Muscle of leg (tissue), 11 donors: ENCODE measurements around the gene MVD. TPM values are rescaled to one million over a fixed set of nuclear protein-coding genes. Genes with fewer than 3 reads are reported as not detected.
A peak's percentile ranks its signal among the peaks of the same experiment; 100 is the strongest.

ENCODE experiments used
- DNase-seq: peaks from one replicate; pipeline ENCODE4 v3.0.0; 2013
- H3K27ac ChIP-seq: one replicate; pipeline ENCODE4 v1.5.1; 2013; ENCODE audit warnings: mild to moderate bottlenecking, low read length, control low read depth
- H3K27me3 ChIP-seq: one replicate; pipeline ENCODE4 v1.6.1; 2013; ENCODE audit warnings: low read length; ENCODE audit not compliant: control insufficient read depth, insufficient read depth
- H3K36me3 ChIP-seq: one replicate; pipeline ENCODE4 v1.6.1; 2013; ENCODE audit warnings: low read length; ENCODE audit not compliant: control insufficient read depth, insufficient read depth
- H3K4me1 ChIP-seq: one replicate; pipeline ENCODE4 v1.6.1; 2013; ENCODE audit warnings: low read length; ENCODE audit not compliant: control insufficient read depth, insufficient read depth
- H3K4me3 ChIP-seq: one replicate; pipeline ENCODE4 v1.5.1; 2013; ENCODE audit warnings: low read length, control low read depth
- H3K9me3 ChIP-seq: replicated peaks from 2 replicates; pipeline ENCODE4 v1.6.1; 2013; ENCODE audit warnings: low read depth, low read length; ENCODE audit not compliant: control insufficient read depth
- WGBS: methylation state at CpG from one replicate; pipeline ENCODE4 v1.1.5; 2013; ENCODE audit warnings: missing lambda C conversion rate; ENCODE audit not compliant: insufficient coverage; 5-methylcytosine and 5-hydroxymethylcytosine counted together
- polyA plus RNA-seq, 8 donors: library from polyadenylated mRNA; unstranded; fragments of 120-200 nt; gene quantifications; one replicate each; pipeline versions ENCODE4 v1.2.1 to v1.2.3, GENCODE V29; 2013; ENCODE audit warnings: inconsistent platforms in 1 of 8, low replicate concordance in 1 of 8; ENCODE audit not compliant: insufficient read length in 8 of 8, insufficient read depth in 1 of 8
- total RNA-seq: library from RNA; stranded (reverse); fragments of 120-200 nt; gene quantifications from one replicate; pipeline ENCODE4 v1.2.4, GENCODE V29; 2013

The MVD gene
- total and polyA plus RNA-seq, 9 donors: 26.9 to 45.2 (median 34.3) TPM

GRCh38 chr16:88691129-88691813 is 28.4 kb upstream of the MVD start:
- Histone ChIP-seq H3K36me3 (peaks cover 10% of the 10 kb centered on the region), H3K4me1 (peaks cover 39% of the 10 kb centered on the region), H3K27me3 (peaks cover 21% of the 10 kb centered on the region), H3K9me3 (no peaks in the 10 kb centered on the region), H3K27ac (no peak overlapping the region), H3K4me3 (no peak overlapping the region)
- 81% methylated on average over 32 of the region's 33 CpGs for WGBS
- DNase-seq: no peak

DNA sequence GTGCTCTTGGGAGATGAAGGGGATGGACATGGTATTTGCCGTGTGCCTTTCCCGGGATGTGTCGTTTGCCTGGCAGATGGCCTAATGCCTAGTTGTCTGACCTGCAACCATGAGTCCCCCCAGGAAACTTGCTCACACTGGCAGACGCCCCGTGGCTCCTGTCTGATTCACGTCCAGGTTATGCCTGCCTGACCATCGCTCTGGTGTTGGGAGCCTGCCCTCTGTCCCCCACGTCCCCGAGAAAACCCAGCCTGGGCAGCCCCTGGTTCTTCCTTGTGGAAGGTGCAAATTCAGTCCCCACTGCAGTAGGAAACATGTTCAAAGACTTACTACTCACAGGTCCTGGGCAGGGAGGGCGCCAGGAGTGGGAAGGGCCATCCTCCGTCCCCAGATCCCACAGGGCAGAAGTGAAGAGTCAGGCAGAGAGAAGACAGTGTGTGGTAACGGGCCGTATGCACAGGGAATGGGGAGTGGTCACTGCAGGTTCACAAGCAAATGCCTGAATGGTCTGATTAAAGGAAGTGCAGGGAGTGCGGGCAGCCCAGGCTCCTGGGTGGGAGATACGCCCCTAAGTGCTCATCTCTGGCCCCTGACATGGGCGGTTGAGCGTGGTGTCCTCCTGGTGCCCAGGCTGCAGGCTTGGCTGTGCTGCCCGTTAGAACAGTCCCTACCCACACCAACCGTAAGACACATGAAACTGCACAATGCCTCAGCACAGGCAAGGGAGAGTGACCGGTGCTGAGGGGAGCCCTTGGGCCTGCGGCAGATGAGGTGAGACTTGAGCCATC is 27.6 kb upstream of the MVD start:
- no peak overlapping the region for H3K27ac ChIP-seq
- no peak for DNase-seq
- peaks cover 4% of the 10 kb centered on the region for H3K36me3 ChIP-seq
- no peak overlapping the region for H3K4me3 ChIP-seq
- 76% methylated on average over 20 of the region's 21 CpGs for WGBS
- peaks cover 28% of the 10 kb centered on the region for H3K27me3 ChIP-seq
- H3K9me3 ChIP-seq: no peaks in the 10 kb centered on the region
- peaks cover 38% of the 10 kb centered on the region for H3K4me1 ChIP-seq

DNA sequence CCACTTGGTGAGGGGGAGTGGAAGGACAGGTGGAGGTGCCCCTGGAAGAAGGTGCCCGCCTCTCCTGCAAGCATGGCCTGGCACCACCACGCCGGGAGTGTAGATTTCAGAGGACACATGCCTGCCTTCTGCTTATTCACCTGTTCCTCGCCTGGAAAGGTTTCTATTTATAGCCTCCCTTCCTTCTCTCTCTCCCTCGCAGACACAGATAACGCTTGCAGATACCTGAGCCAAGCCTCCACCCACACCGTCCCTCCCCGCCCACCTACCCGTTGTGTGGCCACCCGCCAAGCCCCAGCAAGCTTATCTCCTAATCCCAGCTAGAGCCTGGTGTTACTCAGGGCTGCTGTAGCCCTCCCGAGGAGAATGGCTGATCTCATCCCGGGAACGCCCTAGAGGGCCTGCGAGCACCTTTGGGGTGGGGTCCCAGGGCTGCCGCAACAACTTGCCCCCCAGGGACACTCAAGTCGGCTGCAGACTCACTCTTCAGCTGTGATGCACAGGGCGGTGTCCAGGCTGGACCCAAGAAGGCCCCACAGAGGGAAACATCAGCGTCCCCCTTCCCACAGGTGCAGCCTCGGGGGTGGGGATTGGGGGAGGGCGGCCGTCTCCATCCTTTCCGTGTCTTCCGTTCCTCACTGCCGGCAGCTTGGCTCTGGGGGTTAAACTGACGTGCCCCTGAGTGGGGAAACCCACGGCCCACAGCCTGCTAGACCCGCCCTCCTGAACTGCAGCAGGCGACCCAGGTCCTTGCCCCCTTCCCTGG is 25.3 kb upstream of the MVD start:
- H3K36me3 ChIP-seq: no peaks in the 10 kb centered on the region
- peaks cover 33% of the 10 kb centered on the region for H3K4me1 ChIP-seq
- peaks cover 49% of the 10 kb centered on the region for H3K27me3 ChIP-seq
- no peaks in the 10 kb centered on the region for H3K9me3 ChIP-seq
- DNase-seq: peak; percentile 44
- no peak overlapping the region for H3K4me3 ChIP-seq
- WGBS: 33% methylated on average over 22 of the region's 28 CpGs
- peak overlapping the region; percentile 65 for H3K27ac ChIP-seq

GRCh38 chr16:88687676-88688012 is 24.8 kb upstream of the MVD start:
- Histone ChIP-seq H3K36me3 (no peaks in the 10 kb centered on the region), H3K4me3 (no peak overlapping the region), H3K27me3 (peaks cover 49% of the 10 kb centered on the region), H3K4me1 (peaks cover 33% of the 10 kb centered on the region), H3K9me3 (no peaks in the 10 kb centered on the region), H3K27ac (peak overlapping the region; percentile 65)
- WGBS: no CpG with 5 or more reads among the region's 3 CpGs
- no peak for DNase-seq

DNA sequence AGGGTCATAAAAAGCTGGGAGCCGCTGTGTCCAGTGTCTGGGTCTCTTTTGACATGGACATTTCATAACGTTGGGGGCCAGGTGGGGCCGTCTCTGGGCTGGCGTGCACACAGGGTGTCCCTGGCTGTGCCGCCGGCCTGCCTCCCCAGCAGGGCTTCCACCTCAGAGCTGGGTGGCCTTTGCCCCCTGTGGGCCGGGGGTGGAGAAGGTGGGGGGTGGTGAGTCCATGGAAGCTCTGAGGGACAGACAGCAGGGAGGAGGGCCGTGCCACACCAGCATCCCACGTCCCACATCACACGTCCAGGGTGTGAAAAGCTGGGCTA is 24.3 kb upstream of the MVD start:
- H3K4me1 ChIP-seq: peaks cover 33% of the 10 kb centered on the region
- H3K4me3 ChIP-seq: no peak overlapping the region
- peaks cover 50% of the 10 kb centered on the region for H3K27me3 ChIP-seq
- H3K27ac ChIP-seq: peak overlapping the region; percentile 71
- H3K9me3 ChIP-seq: no peaks in the 10 kb centered on the region
- no peaks in the 10 kb centered on the region for H3K36me3 ChIP-seq
- no peak for DNase-seq
- 46% methylated on average over 4 of the region's 10 CpGs for WGBS

- no peaks in the 10 kb centered on the region for H3K36me3 ChIP-seq
- peak within 1 kb of the TSS; percentile 44 for H3K4me3 ChIP-seq
- 2% methylated on average over 65 of the region's 65 CpGs for WGBS
- H3K27ac ChIP-seq: peak within 1 kb of the TSS; percentile 71
- H3K9me3 ChIP-seq: no peaks in the 10 kb centered on the region
- peaks cover 35% of the 10 kb centered on the region for H3K4me1 ChIP-seq
- H3K27me3 ChIP-seq: peaks cover 55% of the 10 kb centered on the region
- DNase-seq: peak; percentile 81
Observed at GRCh38 chr16:88686439-88687253, 23.8 kb upstream of the MVD start, which contains the start of gene SNAI3. TSS of gene SNAI3 (minus strand) at chr16:88686507. CDS start at chr16:88686406, 101 bp downstream.

GRCh38 chr16:88686062-88686438 is 23.2 kb upstream of the MVD start:
- peak overlapping the region; percentile 44 for H3K4me3 ChIP-seq
- no peaks in the 10 kb centered on the region for H3K36me3 ChIP-seq
- H3K27me3 ChIP-seq: peaks cover 58% of the 10 kb centered on the region
- no peak overlapping the region for H3K27ac ChIP-seq
- 0% methylated on average over 23 of the region's 25 CpGs for WGBS
- no peaks in the 10 kb centered on the region for H3K9me3 ChIP-seq
- DNase-seq: no peak
- H3K4me1 ChIP-seq: peaks cover 35% of the 10 kb centered on the region

DNA sequence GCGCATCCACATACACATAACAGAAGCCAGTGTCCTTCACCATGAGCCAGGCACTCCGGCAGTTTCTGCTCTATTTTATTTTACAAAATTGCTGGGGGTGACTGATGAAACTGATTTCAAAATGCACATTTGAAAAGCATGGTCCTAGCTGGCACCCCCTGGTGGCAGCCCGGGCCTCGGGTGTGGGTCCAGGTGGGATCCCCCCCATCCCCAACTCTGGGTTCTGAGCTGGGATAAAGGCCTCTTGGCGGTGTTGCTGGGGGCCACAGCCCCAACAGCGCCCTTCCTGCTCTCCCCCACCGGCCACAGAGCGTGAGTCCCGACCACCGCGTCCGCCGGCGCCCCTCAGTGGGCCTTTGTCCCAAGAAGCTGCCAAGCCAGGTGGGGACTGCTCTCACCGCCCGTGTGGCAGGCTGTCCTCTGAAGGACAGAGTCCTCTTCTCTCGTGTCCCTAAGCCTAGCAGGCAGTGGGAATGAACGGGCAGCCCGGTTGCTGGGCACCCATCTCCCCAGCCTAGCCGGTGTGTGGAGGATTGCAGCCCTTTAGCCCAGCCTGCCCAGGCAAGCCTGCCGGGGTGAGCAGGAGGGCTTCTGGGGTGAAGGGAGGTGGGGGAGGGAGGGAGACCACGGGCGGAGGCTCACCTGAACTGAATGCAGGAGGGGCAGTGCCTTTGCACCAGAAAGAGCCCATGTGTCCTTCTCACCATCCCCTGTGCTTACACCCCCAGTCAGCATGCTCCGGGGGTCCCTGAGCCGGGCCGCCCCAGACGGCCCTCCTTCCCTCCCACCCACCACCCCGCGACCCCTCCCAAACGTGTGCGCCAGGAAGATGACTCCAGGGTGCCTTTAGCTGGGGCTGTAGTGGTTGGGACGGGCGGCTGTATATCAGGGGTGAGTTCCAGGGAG is 22.5 kb upstream of the MVD start:
- Histone ChIP-seq H3K4me1 (peaks cover 35% of the 10 kb centered on the region), H3K4me3 (peak overlapping the region; percentile 44), H3K9me3 (no peaks in the 10 kb centered on the region), H3K36me3 (no peaks in the 10 kb centered on the region), H3K27ac (no peak overlapping the region), H3K27me3 (peaks cover 58% of the 10 kb centered on the region)
- WGBS: 5% methylated on average over 10 of the region's 33 CpGs
- no peak for DNase-seq

- Histone ChIP-seq H3K4me1 (peaks cover 35% of the 10 kb centered on the region), H3K9me3 (no peaks in the 10 kb centered on the region), H3K27me3 (peaks cover 58% of the 10 kb centered on the region), H3K36me3 (no peaks in the 10 kb centered on the region), H3K4me3 (no peak overlapping the region), H3K27ac (no peak overlapping the region)
- DNase-seq: no peak
- WGBS: 65% methylated on average over 13 of the region's 15 CpGs
Observed at GRCh38 chr16:88684569-88685155, 21.8 kb upstream of the MVD start.
